HG03159 (cell line): Measurements from ENCODE around the gene PTPN12.
"Not testable (repeated sequence)": the region's sequence is repeated elsewhere in the genome, so short reads cannot be mapped to it uniquely, and the experiment has no call there.

ENCODE experiments used
- ATAC-seq: cut with Tn5 transposase; IDR thresholded peaks from one replicate; pipeline ENCODE4 v1.9.1; 2021; ENCODE audit warnings: mild to moderate bottlenecking, moderate library complexity; ENCODE audit not compliant: unreplicated experiment

Gene PTPN12

DNA sequence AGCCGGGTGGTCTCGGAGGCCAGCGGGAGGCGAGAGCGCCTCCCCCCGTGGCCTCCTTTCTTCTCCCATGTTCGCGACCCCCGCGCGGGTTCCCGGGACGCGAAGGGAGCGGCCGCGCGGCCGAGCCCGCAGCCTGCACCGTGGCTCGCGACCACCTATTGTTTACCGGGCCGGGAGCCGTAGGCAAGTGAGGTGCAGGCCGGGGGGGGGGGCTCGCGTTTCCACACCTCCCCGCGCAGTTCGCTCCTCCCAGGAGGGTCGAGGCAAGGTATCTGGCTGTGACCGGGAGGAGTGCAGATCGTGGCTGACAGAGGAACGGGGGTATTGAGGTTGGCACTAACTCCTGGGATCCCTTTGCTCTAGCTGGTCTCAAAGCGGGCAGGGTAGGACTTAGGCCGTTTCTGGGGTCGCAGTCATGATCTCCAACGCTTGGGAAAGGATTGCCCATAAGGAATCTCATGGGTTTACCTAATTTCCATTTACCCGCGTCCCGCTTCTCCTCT is 734 bp downstream of the PTPN12 start:
- ATAC-seq = peak; percentile 1

DNA sequence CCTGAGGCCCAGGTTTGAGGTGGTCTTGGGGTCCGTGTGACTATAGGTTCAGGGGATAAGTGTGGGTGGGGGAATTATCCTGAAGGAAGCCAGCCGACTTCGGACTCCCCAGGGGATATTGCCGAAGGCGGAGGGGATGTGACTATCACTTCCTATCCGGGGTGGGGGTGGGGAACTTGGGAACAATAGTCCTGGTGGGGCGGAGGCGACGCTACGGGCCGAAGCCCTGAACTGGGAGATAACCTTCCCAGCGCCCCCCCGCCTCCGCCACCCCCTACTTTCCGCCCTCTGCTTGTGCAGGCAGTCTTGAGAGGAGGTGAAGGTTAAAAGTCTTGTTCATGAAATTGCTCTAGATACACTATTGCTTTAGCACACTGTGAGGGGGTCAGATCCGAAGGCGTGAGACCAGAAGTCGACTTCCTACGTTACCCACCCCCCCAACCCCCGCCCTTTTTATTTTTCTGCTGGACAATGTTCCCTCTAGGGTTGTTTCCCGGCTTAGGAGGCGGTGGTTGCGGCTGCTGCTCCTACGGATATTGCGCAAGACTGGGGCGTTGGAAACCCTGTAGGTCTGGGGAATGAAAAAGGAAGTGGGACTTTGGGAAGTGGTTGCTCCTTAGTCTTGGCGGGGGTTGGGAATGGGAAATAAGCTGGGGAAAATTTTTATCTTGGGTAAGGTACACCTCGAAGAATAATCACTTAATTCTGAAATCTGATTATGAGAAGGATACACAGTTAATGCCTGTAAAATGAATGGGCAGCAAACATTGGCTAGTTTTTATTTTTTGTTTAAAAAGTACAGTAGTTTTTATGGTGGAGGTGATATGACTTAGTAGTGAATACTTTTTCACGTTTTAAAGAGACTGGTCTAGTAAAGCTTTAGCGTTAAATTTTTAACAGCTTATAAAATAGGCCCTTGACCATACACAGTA is 1.5 kb downstream of the PTPN12 start:
- no peak for ATAC-seq

DNA sequence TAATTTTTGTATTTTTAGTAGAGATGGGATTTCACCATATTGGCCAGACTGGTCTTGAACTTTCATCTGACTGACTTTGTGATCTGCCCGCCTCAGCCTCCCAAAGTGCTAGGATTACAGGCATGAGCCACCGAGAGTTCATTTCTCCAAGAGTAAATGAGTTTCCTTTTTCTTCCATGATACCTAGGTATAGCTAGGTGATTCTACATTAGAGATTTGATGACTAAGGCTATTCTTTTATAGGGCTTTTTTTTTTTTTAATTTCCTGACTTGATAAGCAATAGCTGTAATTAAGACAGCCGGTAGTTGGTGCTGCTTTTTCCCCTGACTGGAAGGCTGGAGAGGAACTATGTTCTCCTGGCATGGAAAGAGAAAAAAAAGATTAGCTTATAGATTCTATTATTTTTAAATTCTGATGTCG is 3.3 kb downstream of the PTPN12 start:
- no peak for ATAC-seq

DNA sequence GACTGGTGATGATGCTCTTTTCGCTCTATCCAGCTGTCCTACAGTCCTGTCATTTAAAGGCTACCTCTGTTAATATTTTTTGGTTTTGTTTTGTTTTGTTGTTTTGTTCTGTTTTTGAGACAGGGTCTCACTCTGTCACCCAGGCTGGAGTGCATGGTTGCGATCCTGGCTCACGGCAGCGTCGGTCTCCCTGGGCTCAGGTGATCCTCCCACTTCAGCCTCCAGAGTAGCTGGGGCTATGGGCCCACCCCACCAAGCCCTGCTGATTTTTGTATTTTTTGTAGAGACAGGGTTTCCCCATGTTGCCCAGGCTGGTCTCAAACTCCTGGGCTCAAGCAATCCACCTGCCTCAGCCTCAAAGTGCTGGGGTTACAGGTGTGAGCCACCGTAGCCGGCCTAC is 3.9 kb downstream of the PTPN12 start:
- not testable (repeated sequence) for ATAC-seq

DNA sequence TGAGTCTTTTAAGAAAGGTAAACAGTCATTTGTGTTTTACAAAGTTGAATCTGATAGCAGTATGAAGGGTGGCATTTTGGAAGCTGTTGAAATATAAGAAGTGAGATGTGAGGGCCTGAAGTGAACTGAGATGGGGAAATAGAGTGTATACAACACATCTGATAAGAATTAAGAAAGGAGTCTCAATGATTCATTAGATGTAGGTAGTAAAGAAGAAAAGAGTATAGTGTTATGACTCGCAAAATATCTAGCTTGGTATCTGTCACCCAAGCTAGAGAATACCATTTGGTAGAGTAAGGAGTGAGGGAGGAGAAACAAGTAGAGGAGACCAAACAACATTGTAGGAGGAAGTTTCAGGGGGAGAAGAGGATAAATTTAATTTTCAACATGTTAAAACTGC is 5.3 kb downstream of the PTPN12 start:
- ATAC-seq = no peak

DNA sequence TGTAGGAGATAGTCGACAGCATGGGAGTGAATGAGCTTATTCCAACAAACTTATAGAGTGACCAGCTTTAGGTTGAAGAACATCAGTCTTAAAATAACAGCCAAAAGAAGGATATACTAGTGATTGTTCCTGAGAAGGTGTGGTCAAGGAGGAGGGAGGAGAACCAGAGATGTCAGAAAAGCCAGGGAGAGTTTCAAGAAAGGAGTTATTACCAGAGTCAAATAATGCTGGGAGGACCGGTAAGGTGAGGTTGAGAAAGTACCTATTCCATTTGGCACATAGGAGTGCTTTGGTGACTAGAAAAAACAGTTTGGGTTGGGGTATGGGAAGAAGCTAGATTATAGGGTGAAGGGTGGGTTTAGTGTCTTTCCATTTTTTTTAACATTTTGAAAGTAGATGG is 5.8 kb downstream of the PTPN12 start:
- no peak for ATAC-seq

DNA sequence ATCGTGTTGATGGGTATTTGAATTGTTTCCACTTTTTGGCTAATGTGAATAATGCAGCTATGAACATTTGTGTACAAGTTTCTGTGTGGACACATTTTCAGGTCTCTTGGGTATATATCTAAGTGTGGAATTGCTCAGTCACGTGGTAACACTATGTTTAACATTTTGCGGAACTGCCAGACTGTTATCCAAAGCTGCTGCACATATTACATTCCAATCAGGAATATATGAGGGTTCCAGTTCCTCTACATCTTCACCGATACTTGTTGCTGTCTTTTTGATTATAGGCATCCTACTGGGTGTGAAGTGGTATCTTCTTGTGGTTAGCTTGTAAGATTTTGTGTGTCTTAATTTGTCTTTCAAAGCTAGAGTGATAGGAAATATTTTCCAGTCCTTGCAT is 6.8 kb downstream of the PTPN12 start:
- ATAC-seq = no peak

DNA sequence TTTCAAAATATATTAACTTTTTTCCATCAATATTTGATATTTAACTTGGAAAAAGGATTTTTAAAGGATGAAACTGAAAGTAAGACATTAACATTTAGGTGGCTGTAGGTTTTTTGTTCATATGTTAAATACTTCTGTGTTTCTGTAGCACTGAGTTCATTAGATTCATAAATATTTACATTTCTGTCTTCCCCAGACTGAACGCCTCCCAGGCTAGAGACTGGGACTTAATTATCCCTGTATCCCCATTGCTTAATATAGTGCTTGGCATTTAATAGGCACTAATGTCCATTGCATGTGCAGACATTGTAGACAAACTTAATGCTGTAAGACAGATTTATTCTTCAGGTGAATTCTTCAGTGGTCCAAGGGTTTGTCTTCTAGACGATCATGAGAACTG is 7.4 kb downstream of the PTPN12 start:
- no peak for ATAC-seq

DNA sequence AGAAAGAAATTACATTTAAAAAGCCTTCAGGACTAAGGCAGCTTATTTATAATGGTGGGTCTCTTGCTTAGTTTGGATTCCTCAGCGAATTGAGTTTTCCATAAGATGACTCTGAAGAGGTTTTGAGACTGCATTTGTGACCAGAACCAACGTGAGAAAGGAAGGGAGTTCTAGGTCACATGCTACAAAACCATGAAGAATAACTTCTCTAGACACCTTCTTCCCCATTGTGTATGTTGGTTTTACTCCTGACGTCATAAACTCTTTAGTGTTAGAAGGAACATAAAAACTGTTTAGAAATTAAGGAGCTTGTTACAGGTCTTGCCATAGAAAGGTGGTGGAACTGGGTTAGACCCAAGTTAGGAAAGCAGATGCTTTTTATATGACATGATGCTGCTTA is 11.1 kb downstream of the PTPN12 start:
- ATAC-seq = no peak

DNA sequence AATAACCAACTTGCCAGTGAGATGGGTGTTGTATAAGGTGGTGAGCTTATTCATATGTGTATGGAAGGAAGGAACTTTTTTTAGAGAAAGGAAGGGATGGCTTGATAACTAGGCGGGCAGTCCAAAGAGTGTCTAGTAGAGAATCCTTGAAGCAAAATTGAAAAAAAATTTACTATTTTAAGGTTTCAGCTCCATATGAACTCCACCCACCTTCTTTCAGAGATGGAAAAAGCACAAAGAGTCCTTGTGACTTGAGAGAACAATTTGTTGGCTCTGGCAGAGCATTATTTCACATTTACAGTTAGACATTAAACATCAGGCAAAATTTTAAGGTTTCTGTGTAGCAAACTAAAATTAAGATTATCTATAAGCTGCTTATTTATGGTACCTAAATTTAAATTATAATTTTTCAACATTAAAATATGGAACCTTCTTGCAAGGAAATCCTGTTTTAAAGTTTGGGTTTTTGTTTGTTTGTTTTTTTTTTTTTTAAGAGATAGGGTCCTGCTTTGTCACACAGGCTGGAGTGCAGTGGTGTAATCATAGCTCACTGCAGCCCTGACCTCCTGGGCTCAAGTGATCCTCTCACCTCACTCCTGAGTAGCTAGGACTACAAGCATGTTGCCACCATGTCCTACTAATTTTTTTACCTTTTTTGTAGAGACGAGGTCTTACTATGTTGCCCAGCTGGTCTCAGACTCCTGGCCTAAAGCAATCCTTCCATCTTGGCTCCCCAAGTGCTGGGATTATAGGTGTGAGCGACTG is 12.2 kb downstream of the PTPN12 start:
- no peak for ATAC-seq

DNA sequence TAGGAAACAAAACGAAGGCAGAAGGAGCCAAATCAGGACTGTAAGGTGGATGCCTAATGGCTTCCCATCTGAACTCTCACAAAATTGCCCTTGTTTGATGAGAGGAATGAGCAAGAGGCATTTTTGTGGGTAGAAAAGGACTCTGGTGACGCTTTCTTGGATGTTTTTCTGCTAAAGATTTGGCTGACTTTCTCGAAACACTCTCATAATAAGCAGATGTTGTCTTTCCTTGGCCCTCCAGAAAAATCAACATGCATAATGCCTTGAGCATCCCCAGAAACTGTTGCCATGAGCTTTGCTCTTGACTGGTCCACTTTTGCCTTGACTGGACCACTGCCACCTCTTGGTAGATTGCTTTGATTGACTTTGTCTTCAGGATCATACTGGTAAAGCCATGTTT is 13.5 kb downstream of the PTPN12 start:
- no peak for ATAC-seq

DNA sequence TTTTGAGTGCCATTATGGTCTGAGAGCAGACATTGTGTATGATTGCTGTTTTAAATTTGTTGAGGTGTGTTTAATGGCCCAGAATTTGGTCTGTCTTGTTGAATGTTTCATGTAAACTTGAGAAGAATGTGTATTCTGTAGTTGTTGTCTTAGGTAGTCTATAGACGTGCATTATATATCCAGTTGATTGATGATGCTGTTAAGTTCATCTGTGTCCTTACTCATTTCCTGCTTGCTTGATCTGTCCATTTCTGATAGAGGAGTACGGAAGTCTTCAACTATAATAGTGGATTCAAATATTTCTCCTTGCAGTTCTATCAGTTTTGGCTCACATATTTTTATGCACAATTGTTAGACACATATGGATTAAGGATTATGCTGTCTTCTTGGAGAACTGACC is 16.0 kb downstream of the PTPN12 start:
- ATAC-seq = no peak

DNA sequence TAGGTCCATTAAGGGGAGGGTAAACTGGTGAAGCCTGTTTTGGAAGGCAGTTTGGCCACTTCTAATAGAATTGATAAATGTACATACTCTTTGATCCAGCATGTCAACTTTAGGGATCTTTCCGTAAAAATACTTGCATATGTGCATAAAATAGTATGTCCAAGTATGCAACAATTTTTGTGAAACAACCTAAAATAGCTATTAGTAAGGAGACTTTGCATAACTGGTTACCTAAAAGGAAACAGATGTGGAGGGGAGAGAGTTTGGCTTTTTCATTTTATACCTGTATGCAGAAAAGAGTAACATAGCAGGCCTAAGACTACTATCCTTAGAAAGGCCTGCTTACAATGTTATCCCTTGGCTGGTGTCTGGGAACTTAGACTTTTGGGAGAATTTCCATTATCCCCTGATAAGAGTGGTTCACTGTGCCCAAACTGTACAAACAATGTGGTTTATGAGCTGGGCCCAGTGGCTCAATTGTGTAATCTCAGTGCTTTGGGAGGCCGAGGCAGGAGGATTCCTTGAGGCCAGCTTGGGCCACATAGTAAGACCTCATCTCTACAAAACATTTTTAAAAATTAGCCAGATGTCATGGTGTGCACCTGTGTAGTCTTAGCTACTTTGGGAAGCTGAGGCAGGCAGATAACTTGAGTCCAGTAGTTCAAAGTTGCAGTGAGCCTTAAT is 21.3 kb downstream of the PTPN12 start:
- no peak for ATAC-seq

DNA sequence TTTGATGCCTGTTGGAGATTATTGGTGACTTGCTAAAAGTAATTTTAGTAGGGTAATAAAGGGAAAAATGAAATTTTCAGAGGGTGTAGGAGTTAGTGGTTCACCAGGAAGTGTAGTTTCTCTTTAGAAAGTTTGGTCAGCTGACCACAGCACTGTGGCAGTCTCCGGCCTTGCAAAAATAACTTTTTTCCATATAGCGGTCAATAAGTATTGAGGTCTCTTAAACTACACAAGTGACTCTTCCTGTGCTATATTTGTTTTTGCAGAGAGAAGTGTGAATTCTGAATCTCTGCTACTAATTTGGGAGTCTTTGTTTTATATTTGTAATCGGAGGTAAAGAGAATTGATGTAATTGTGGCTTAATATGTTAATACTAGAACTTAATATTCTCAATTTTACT is 24.3 kb downstream of the PTPN12 start:
- ATAC-seq = peak; percentile 81

DNA sequence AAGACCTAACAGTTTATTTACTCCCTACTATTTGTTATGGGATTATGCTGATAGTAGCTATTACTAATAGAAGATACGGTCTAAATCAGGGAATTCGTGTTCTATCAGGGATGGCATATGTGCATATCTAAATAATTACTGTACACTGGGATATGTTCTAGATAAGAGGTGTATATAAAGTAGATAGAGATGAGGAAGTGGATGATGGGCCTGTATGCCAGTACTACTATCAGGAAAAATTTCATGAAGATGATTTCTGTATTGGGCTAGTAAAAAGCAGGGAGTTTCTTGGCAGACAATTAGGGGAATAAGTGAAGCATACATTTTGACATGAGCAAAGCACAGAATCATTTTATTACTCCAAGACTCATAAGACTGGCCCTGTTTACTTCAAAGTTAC is 26.2 kb downstream of the PTPN12 start:
- no peak for ATAC-seq

DNA sequence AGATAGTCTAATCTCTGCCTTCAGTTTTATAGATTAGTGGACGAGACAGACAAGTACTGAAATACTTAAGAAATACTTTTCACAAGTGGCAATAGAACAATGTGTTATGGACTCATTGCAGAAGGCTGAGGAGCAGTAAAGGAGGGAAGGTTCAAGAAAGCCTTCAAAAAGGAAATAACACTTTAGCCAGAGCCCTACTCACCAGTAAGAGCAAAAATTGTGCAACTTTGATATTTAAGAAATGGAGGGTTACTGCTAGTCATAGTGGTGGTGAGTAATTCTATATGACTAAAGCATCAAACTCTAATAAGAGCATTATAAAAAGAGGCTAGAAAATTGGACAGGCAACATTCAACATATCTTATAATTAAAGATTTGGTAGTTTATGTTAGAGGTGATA is 28.8 kb downstream of the PTPN12 start:
- ATAC-seq = no peak

DNA sequence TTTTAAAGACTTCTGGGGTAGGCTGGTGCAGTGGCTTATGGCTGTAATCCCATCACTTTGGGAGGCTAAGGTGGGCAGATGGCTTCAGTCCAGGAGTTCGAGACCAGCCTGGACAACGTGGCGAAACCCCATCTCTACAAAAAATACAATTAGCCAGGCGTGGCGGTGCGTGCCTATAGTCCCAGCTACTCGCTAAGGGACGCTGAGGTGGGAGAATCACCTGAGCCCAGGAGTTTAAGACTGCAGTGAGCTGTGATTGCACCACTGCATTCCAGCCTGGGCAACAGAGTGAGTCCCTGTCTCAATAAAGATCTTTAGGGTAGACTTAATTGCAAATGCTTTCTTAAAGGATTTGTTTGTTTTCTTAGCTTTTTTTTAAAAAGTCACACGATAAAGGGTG is 29.3 kb downstream of the PTPN12 start:
- no peak for ATAC-seq

DNA sequence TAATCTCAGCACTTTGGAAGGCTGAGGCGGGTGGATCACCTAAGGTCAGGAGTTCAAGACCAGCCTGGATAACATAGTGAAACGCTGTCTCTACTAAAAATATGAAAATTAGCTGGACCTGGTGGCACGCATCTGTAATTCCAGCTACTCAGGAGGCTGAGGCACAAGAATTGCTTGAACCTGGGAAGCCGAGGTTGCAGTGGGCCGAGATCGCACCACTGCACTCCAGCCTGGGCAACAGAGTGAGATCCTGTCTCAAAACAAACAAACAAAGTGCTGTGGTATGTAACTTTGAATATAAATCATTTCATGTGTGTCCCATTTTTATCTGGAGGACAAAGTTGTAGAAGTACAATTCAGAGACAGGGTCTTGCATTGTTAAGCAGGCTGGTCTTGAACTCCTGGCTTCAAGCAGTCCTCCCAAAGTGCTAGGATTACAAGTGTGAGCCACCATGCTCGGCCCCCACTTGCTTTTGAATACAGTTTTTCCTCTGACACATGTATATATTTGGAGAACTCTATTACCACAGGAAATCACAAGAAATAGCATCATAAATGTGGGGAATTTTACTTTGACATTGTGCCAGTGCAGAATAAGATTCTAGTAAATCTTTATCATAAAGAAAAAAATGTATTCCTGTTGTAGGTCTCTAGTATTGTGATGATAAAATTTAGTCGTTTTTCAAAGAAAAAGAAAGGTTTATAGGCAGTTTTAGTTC is 32.6 kb downstream of the PTPN12 start:
- no peak for ATAC-seq

DNA sequence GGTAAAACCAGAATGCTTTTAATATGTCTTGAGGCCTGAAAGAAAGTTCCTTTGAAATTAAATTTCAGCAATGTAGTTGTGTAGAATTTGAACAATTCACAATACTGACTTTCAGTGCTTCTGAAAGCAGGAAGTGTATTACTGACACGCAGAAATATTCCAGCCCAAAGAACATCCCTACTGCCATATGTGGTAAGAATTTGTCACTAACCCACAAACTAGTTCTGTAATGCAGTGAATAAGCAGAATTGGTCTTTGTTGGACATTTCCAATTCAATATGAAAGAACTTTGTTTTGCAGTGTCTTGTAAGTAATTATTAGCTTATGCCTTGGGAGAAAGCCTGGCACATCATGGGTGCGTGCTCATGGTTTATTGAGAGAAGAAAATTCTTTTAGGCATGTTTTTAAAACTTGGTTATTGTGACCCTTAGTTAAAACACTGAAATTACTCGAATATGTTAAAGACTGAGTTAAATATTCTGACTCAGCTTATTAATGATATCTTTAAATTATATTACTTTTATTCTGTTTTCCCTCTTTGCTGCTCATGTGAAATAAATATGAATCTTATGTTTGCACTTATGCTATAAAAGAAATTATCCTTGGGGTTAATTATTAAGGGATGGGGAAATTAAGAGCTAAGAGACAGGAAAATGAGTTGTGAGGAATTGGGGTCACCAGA is 33.4 kb downstream of the PTPN12 start:
- no peak for ATAC-seq

DNA sequence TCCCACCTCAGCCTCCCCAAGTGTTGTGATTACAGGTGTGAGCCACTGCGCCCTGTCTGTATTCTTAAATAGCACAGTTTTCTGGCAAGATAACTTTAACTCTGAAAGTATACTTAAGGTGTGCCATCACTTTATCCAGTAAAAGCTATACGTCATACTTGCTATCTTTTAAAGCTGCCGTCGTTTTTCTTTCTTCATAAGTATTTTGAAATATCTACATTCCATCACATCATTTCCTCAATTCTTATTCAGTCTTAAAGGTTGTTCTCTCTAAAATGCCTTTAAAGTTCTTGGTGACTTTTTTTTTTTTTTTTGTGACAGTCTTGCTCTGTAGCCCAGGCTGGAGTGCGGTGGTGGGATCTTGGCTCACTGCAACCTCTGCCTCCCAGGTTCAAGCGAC is 34.7 kb downstream of the PTPN12 start:
- ATAC-seq = no peak
